WI38 (cell line): ENCODE measurements around the gene RBKS.

ENCODE experiments used
- H3K4me3 ChIP-seq: 2 replicates; pipeline ENCODE4 v1.5.1; 2011; ENCODE audit warnings: low read depth, mild to moderate bottlenecking, control low read depth, low read length
- CTCF ChIP-seq: IDR thresholded peaks from 2 replicates; pipeline ENCODE4 v1.5.1; 2012; ENCODE audit warnings: low read depth, mild to moderate bottlenecking, control low read depth, low read length

RBKS gene

GRCh38 chr2:27763907-27764267 is 126.3 kb downstream of the RBKS start:
- H3K4me3 ChIP-seq, result no peak overlapping the region
- no peak for TF ChIP-seq CTCF

- no peak for TF ChIP-seq CTCF
- no peak overlapping the region for H3K4me3 ChIP-seq
Observed at GRCh38 chr2:27762951-27763906, 127.0 kb downstream of the RBKS start.

- no peak overlapping the region for H3K4me3 ChIP-seq
- no peak for TF ChIP-seq CTCF
Observed at GRCh38 chr2:27756544-27757498, 133.4 kb downstream of the RBKS start.

- H3K4me3 ChIP-seq, result no peak overlapping the region
- TF ChIP-seq CTCF, result no peak
Observed at GRCh38 chr2:27756091-27756490, 134.1 kb downstream of the RBKS start.

- H3K4me3 ChIP-seq, result no peak overlapping the region
- TF ChIP-seq CTCF, result no peak
Observed at GRCh38 chr2:27754831-27755230, 135.4 kb downstream of the RBKS start.

- H3K4me3 ChIP-seq, result no peak overlapping the region
- peak; percentile 97 for TF ChIP-seq CTCF
Observed at GRCh38 chr2:27754138-27754588, 136.0 kb downstream of the RBKS start.
